ENCODE data around the gene MAST4. TPM values are rescaled to one million over a fixed set of nuclear protein-coding genes. Genes with fewer than 3 reads are reported as not detected.

MAST4 gene
- total and polyA plus RNA-seq, 4 donors: 3.7 to 9.5 (median 6.5) TPM

DNA sequence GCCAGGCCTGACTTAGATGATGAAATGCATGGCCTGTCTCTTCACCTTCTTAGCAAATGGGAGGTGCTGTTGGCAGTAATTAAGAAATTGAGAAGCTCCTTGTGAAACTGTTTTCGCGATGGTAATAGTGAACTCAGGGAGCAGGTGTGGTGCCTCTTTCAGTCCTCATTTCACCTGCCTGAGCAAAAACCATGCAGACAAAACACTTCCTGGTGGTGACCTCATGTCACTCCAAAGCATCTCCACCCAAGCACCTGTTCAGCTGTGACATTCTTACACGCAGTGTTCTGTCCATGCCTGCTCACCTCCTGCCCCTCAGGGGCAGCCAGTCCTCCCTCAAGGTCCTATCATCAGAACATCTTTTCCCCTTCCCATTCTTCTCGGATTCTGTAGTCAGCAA, 453.9 kb downstream of the MAST4 start:
- H3K9ac ChIP-seq (ENCODE audit: low read depth in 1 of 2, low read length in 2 of 2): no peak overlapping the region
- peaks cover 0 to 5% (median 0%) of the 10 kb centered on the region in 4 donors for H3K36me3 ChIP-seq (ENCODE audit: control insufficient read depth in 4 of 4, insufficient read depth in 3 of 4, low read depth in 1 of 4, low read length in 3 of 4)
- no peaks in the 10 kb centered on the region for H3K27me3 ChIP-seq (ENCODE audit: control insufficient read depth in 4 of 4, insufficient read depth in 4 of 4, low read length in 3 of 4)
- H3K4me3 ChIP-seq (ENCODE audit: low read depth in 1 of 3, low read length in 3 of 3): no peak overlapping the region
- 85% methylated on average over 4 of the region's 4 CpGs for WGBS
- no peaks in the 10 kb centered on the region for H3K9me3 ChIP-seq (ENCODE audit: control insufficient read depth in 4 of 4, low read length in 3 of 4)
- peaks cover 2 to 19% (median 11%) of the 10 kb centered on the region in 4 donors for H3K4me1 ChIP-seq (ENCODE audit: control insufficient read depth in 4 of 4, insufficient read depth in 4 of 4, low read length in 3 of 4)
- DNase-seq (ENCODE audit: low spot score): no peak
- H3K27ac ChIP-seq (ENCODE audit: low read depth in 1 of 2, low read length in 2 of 2): no peak overlapping the region
- TF ChIP-seq, protein P1, sequence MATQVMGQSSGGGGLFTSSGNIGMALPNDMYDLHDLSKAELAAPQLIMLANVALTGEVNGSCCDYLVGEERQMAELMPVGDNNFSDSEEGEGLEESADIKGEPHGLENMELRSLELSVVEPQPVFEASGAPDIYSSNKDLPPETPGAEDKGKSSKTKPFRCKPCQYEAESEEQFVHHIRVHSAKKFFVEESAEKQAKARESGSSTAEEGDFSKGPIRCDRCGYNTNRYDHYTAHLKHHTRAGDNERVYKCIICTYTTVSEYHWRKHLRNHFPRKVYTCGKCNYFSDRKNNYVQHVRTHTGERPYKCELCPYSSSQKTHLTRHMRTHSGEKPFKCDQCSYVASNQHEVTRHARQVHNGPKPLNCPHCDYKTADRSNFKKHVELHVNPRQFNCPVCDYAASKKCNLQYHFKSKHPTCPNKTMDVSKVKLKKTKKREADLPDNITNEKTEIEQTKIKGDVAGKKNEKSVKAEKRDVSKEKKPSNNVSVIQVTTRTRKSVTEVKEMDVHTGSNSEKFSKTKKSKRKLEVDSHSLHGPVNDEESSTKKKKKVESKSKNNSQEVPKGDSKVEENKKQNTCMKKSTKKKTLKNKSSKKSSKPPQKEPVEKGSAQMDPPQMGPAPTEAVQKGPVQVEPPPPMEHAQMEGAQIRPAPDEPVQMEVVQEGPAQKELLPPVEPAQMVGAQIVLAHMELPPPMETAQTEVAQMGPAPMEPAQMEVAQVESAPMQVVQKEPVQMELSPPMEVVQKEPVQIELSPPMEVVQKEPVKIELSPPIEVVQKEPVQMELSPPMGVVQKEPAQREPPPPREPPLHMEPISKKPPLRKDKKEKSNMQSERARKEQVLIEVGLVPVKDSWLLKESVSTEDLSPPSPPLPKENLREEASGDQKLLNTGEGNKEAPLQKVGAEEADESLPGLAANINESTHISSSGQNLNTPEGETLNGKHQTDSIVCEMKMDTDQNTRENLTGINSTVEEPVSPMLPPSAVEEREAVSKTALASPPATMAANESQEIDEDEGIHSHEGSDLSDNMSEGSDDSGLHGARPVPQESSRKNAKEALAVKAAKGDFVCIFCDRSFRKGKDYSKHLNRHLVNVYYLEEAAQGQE (IDR thresholded peaks at IDR 0.05): no peak
- TF ChIP-seq, protein P2, sequence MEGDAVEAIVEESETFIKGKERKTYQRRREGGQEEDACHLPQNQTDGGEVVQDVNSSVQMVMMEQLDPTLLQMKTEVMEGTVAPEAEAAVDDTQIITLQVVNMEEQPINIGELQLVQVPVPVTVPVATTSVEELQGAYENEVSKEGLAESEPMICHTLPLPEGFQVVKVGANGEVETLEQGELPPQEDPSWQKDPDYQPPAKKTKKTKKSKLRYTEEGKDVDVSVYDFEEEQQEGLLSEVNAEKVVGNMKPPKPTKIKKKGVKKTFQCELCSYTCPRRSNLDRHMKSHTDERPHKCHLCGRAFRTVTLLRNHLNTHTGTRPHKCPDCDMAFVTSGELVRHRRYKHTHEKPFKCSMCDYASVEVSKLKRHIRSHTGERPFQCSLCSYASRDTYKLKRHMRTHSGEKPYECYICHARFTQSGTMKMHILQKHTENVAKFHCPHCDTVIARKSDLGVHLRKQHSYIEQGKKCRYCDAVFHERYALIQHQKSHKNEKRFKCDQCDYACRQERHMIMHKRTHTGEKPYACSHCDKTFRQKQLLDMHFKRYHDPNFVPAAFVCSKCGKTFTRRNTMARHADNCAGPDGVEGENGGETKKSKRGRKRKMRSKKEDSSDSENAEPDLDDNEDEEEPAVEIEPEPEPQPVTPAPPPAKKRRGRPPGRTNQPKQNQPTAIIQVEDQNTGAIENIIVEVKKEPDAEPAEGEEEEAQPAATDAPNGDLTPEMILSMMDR (IDR thresholded peaks at IDR 0.05; ENCODE audit: low read depth, low read length, missing input control): no peak
- TF ChIP-seq HNF4A (conservative IDR thresholded peaks at IDR 0.05) (no peak), JUND (IDR thresholded peaks at IDR 0.05) (no peak), FOXA2 (IDR thresholded peaks at IDR 0.05) (no peak), FOXA1 (IDR thresholded peaks at IDR 0.05) (no peak), NR2F2 (IDR thresholded peaks at IDR 0.05) (no peak), RAD21 (IDR thresholded peaks at IDR 0.05) (no peak), SP1 (IDR thresholded peaks at IDR 0.05) (no peak), HNF4G (IDR thresholded peaks at IDR 0.05) (no peak), RXRA (IDR thresholded peaks at IDR 0.05) (no peak), EGR1 (IDR thresholded peaks at IDR 0.05; ENCODE audit: low read depth in 2 of 2) (no peak), TAF1 (conservative IDR thresholded peaks at IDR 0.05) (no peak), GABPA (IDR thresholded peaks at IDR 0.05 in 1 of 2, conservative IDR thresholded peaks at IDR 0.05 in 1 of 2) (no peak)
- TF ChIP-seq, protein P3, sequence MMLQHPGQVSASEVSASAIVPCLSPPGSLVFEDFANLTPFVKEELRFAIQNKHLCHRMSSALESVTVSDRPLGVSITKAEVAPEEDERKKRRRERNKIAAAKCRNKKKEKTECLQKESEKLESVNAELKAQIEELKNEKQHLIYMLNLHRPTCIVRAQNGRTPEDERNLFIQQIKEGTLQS (IDR thresholded peaks at IDR 0.05): no peak
- TF ChIP-seq, protein P4, sequence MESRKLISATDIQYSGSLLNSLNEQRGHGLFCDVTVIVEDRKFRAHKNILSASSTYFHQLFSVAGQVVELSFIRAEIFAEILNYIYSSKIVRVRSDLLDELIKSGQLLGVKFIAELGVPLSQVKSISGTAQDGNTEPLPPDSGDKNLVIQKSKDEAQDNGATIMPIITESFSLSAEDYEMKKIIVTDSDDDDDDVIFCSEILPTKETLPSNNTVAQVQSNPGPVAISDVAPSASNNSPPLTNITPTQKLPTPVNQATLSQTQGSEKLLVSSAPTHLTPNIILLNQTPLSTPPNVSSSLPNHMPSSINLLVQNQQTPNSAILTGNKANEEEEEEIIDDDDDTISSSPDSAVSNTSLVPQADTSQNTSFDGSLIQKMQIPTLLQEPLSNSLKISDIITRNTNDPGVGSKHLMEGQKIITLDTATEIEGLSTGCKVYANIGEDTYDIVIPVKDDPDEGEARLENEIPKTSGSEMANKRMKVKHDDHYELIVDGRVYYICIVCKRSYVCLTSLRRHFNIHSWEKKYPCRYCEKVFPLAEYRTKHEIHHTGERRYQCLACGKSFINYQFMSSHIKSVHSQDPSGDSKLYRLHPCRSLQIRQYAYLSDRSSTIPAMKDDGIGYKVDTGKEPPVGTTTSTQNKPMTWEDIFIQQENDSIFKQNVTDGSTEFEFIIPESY (IDR thresholded peaks at IDR 0.05): no peak
- TF ChIP-seq, protein P5, sequence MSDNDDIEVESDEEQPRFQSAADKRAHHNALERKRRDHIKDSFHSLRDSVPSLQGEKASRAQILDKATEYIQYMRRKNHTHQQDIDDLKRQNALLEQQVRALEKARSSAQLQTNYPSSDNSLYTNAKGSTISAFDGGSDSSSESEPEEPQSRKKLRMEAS (IDR thresholded peaks at IDR 0.05): no peak

All from liver (tissue), 9 donors.